GM23248 (cell line): Measurements from ENCODE around the gene TM4SF20.

Experiments
- EZH2 ChIP-seq: fragments of 200-600 bp; sonication (generic); IDR thresholded peaks from 2 replicates; pipeline ENCODE4 v1.6.1; 2018; ENCODE audit warnings: antibody characterized with exemption, mild to moderate bottlenecking; ENCODE audit not compliant: insufficient read depth, poor library complexity, severe bottlenecking
- EZH2phosphoT487 ChIP-seq: fragments of 200-600 bp; sonication (generic); IDR thresholded peaks from 2 replicates; pipeline ENCODE4 v1.6.1; 2018; ENCODE audit warnings: antibody characterized with exemption, moderate library complexity, mild to moderate bottlenecking, low read depth; ENCODE audit not compliant: insufficient read depth

DNA sequence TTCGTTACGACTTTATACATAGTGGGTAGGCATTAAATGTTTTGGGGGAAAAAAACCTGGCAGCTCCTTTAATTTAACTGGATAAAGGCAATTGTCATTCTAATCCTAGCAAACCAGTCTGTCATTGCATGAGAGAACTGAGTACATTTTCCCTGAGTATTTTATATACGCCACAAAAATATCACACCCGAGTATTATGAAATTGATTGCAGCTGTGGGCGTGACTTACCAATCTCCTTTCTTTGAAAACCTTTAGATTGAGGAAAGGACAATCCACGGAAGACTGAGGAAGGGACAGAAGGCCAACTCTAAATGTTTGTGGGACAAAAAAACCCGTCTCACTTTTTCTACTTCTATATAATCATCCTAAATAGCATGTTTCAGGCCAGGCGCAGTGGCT is 9.0 kb downstream of the TM4SF20 start:
- TF ChIP-seq EZH2phosphoT487 (no peak), EZH2 (no peak)
